ENCODE data around the gene SLC31A1.
A peak's percentile ranks its signal among the peaks of the same experiment; 100 is the strongest.

Gene SLC31A1

GRCh38 chr9:113301548-113301947 is 80.2 kb downstream of the SLC31A1 start:
- DNase-seq (ENCODE audit: low read depth) = no peak
- TF ChIP-seq CTCF (conservative IDR thresholded peaks at IDR 0.05; ENCODE audit: low read depth, low read length) = no peak
- no peak overlapping the region for H3K4me3 ChIP-seq (ENCODE audit: low read depth, low read length)

- TF ChIP-seq CTCF (conservative IDR thresholded peaks at IDR 0.05; ENCODE audit: low read depth, low read length) = no peak
- DNase-seq (ENCODE audit: low read depth) = no peak
- no peak within 1 kb of the TSS for H3K4me3 ChIP-seq (ENCODE audit: low read depth, low read length)
Observed at GRCh38 chr9:113302792-113303418, 81.6 kb downstream of the SLC31A1 start, which contains the start of gene RNF183. Gene RNF183, minus strand, starts transcription at chr9:113303376. Its CDS starts 5,192 bp downstream, at chr9:113298184.

GRCh38 chr9:113306566-113306965 is 85.2 kb downstream of the SLC31A1 start:
- no peak overlapping the region for H3K4me3 ChIP-seq (ENCODE audit: low read depth, low read length)
- DNase-seq (ENCODE audit: low read depth) = no peak
- no peak for TF ChIP-seq CTCF (conservative IDR thresholded peaks at IDR 0.05; ENCODE audit: low read depth, low read length)

- no peak for DNase-seq (ENCODE audit: low read depth)
- TF ChIP-seq CTCF (conservative IDR thresholded peaks at IDR 0.05; ENCODE audit: low read depth, low read length) = no peak
- H3K4me3 ChIP-seq (ENCODE audit: low read depth, low read length) = no peak overlapping the region
Observed at GRCh38 chr9:113307396-113307975, 86.1 kb downstream of the SLC31A1 start.

GRCh38 chr9:113309204-113309813 is 88.0 kb downstream of the SLC31A1 start:
- peak; percentile 76 for DNase-seq (ENCODE audit: low read depth)
- no peak overlapping the region for H3K4me3 ChIP-seq (ENCODE audit: low read depth, low read length)
- peak; percentile 88 for TF ChIP-seq CTCF (conservative IDR thresholded peaks at IDR 0.05; ENCODE audit: low read depth, low read length)

GRCh38 chr9:113310538-113310937 is 89.2 kb downstream of the SLC31A1 start:
- H3K4me3 ChIP-seq (ENCODE audit: low read depth, low read length) = no peak overlapping the region
- TF ChIP-seq CTCF (conservative IDR thresholded peaks at IDR 0.05; ENCODE audit: low read depth, low read length) = no peak

More at GRCh38 chr9:113310538-113310937, 89.2 kb downstream of the SLC31A1 start:
- peak; percentile 13 for DNase-seq (ENCODE audit: low read depth)
